ENCODE results near the gene CRK.

Gene CRK

DNA sequence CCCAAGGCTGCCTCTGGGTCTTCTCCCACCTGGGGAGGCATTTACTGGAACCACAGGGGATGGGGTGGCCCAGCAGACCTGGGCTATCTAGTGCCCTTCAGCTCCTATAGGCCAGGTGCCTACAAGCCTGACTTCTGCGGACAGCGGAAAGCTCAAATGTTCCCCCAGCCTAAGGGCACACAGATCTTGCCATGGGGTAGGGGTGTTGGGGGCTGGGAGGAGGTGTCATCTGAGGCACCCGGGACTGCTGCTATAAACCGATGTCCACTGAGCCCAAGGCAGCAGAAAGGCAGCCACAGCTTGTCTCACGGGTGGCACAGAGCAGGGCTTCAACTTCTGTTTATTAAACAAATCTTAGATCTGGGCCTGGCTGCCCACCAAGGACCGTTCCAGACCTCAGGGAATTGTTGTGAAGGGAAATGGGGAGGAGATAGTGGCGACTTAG is 32.8 kb upstream of the CRK start:
- TF ChIP-seq, protein P1, sequence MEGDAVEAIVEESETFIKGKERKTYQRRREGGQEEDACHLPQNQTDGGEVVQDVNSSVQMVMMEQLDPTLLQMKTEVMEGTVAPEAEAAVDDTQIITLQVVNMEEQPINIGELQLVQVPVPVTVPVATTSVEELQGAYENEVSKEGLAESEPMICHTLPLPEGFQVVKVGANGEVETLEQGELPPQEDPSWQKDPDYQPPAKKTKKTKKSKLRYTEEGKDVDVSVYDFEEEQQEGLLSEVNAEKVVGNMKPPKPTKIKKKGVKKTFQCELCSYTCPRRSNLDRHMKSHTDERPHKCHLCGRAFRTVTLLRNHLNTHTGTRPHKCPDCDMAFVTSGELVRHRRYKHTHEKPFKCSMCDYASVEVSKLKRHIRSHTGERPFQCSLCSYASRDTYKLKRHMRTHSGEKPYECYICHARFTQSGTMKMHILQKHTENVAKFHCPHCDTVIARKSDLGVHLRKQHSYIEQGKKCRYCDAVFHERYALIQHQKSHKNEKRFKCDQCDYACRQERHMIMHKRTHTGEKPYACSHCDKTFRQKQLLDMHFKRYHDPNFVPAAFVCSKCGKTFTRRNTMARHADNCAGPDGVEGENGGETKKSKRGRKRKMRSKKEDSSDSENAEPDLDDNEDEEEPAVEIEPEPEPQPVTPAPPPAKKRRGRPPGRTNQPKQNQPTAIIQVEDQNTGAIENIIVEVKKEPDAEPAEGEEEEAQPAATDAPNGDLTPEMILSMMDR (IDR thresholded peaks at IDR 0.05; ENCODE audit: low read depth, low read length): no peak
- no peak for TF ChIP-seq EZH2phosphoT487 (IDR thresholded peaks at IDR 0.05; ENCODE audit: low read depth)
- H2AFZ ChIP-seq (ENCODE audit: low read depth, low read length): no peak overlapping the region
- H4K20me1 ChIP-seq (ENCODE audit: insufficient read depth, low read length): peaks cover 3% of the 10 kb centered on the region; the same call in 1 of the 2 replicates
- peak overlapping the region; percentile 91 for H3K4me2 ChIP-seq (ENCODE audit: low read length)
- peak overlapping the region; percentile 92 for H3K4me3 ChIP-seq (ENCODE audit: low read length)
- H3K36me3 ChIP-seq (replicated peaks; ENCODE audit: low read depth, low read length): peaks cover 2% of the 10 kb centered on the region
- 0 out of 2 replicates have a peak, but pooled peaks cover 3% of the 10 kb centered on the region for H3K79me2 ChIP-seq (ENCODE audit: low read length)
- H3K27ac ChIP-seq (ENCODE audit: low read length): no peak overlapping the region
- peak overlapping the region; percentile 92; the same call in 1 of the 2 replicates for H3K9ac ChIP-seq (ENCODE audit: low read length)
- peaks cover 6% of the 10 kb centered on the region for H3K27me3 ChIP-seq (ENCODE audit: low read depth, low read length)
- H3K9me3 ChIP-seq (ENCODE audit: insufficient read depth, low read length): no peaks in the 10 kb centered on the region
- peaks cover 22% of the 10 kb centered on the region for H3K4me1 ChIP-seq (ENCODE audit: low read length)

DNA sequence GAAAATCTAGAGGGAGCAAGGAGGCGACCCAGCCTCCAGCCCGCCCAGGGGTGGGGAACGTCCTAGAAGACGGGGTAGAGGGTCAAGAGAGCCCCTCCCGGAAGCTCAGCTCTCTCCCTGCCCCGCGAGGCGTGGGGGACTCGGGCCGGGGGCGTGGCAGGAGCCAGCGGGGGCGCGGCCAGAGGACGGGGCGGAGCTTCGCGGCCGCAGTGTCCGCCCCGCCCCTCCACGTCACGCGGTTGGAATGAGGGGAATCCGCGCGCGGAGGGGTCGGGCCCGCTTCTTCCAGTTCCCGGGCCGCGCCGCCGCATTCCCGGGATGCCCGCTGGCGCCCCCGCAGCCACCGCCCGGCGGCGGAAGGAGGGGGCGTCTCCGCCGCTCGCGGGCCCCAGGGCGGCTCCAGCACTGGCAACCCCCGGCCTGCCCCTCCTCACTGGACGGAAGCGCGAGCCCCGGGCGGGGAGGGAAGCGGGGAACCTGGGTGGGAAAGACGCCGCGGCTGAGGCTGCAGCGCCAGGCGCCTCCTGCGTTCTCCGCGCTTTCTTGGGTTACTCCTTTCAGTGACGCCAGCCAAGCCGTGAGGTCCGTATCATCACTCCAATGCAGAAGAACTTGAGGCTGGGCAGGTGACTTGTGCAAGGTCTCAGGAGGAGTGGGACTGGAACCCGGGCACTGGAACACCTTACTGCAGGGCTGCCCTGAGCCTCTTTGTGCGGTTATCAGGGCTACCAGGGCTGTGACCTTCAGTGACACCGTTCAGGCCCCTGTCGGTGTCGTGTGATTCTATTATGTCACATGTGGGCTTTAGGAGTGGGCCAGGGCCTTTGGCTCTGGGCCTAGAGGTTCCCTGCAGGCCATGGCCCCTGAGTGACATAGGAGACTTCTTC is 32.1 kb upstream of the CRK start:
- peak overlapping the region; percentile 92 for H3K4me3 ChIP-seq (ENCODE audit: low read length)
- no peak overlapping the region for H2AFZ ChIP-seq (ENCODE audit: low read depth, low read length)
- H3K36me3 ChIP-seq (replicated peaks; ENCODE audit: low read depth, low read length): peaks cover 2% of the 10 kb centered on the region
- H3K27me3 ChIP-seq (ENCODE audit: low read depth, low read length): peaks cover 6% of the 10 kb centered on the region
- peaks cover 3% of the 10 kb centered on the region; the same call in 1 of the 2 replicates for H4K20me1 ChIP-seq (ENCODE audit: insufficient read depth, low read length)
- H3K4me1 ChIP-seq (ENCODE audit: low read length): peaks cover 22% of the 10 kb centered on the region
- peak overlapping the region; percentile 97 for H3K27ac ChIP-seq (ENCODE audit: low read length)
- no peaks in the 10 kb centered on the region for H3K9me3 ChIP-seq (ENCODE audit: insufficient read depth, low read length)
- H3K79me2 ChIP-seq (ENCODE audit: low read length): 0 out of 2 replicates have a peak, but pooled peaks cover 3% of the 10 kb centered on the region
- peak overlapping the region; percentile 92 for H3K9ac ChIP-seq (ENCODE audit: low read length)
- TF ChIP-seq, protein P1 (IDR thresholded peaks at IDR 0.05; ENCODE audit: low read depth, low read length): no peak
- no peak for TF ChIP-seq EZH2phosphoT487 (IDR thresholded peaks at IDR 0.05; ENCODE audit: low read depth)
- peak overlapping the region; percentile 91 for H3K4me2 ChIP-seq (ENCODE audit: low read length)

DNA sequence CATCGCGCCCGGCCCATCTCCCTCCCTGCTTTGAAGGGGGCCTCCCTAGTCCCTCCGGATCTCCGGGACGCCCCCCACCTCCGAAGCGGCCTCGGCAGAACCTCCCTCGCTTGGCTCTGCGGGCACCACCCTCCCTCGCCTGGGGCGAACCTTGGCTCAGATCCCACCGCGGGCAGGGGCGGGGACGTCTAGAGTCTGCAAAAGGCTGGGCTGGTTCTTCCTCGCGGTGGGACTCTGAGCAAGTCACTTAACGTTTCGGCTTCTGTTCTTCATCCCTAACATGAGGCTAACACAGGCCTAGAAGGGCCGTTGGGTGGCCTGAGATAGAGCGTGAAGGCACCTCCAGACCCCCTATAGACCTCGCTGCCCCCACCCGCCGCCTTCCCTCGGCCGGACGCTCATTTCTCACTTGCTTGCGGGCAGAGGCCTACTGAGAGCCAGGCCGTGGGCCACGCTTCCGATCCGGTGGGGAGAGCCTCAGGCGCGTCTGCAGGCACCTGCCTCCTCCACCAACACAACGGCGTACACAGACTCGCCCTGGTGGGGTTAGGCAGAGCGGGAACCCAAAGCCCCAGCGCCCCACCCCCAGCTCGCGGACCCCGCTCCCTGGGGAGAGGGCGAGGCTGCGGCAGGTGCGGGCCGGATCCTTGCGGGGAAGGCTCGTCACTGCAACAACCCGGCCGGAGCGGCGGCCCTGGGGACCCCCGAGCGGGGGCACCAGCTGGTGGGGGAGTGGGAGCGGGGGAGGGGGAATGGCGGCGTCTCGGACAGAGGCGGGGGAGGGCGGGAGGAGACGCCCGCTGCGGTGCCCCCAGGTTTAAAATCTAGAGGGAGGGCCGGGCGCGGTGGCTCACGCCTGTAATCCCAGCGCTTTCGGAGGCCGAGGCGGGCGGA is 31.0 kb upstream of the CRK start:
- H3K4me1 ChIP-seq (ENCODE audit: low read length): peaks cover 18% of the 10 kb centered on the region
- no peak overlapping the region for H2AFZ ChIP-seq (ENCODE audit: low read depth, low read length)
- peaks cover under 1% of the 10 kb centered on the region; the same call in 1 of the 2 replicates for H3K27me3 ChIP-seq (ENCODE audit: low read depth, low read length)
- peak overlapping the region; percentile 92 for H3K4me3 ChIP-seq (ENCODE audit: low read length)
- H3K9me3 ChIP-seq (ENCODE audit: insufficient read depth, low read length): no peaks in the 10 kb centered on the region
- peak overlapping the region; percentile 92 for H3K9ac ChIP-seq (ENCODE audit: low read length)
- TF ChIP-seq, protein P1 (IDR thresholded peaks at IDR 0.05; ENCODE audit: low read depth, low read length): no peak
- TF ChIP-seq EZH2phosphoT487 (IDR thresholded peaks at IDR 0.05; ENCODE audit: low read depth): no peak
- H3K27ac ChIP-seq (ENCODE audit: low read length): peak overlapping the region; percentile 97
- H4K20me1 ChIP-seq (ENCODE audit: insufficient read depth, low read length): peaks cover 3% of the 10 kb centered on the region; the same call in 1 of the 2 replicates
- 0 out of 2 replicates have a peak, but pooled peaks cover 3% of the 10 kb centered on the region for H3K79me2 ChIP-seq (ENCODE audit: low read length)
- H3K4me2 ChIP-seq (ENCODE audit: low read length): peak overlapping the region; percentile 91
- peaks cover 2% of the 10 kb centered on the region for H3K36me3 ChIP-seq (replicated peaks; ENCODE audit: low read depth, low read length)

All from OCI-LY3 (cell line).